GM13976 (cell line): Measurements from ENCODE around the gene MBOAT7.
"Not testable (repeated sequence)": the region's sequence is repeated elsewhere in the genome, so short reads cannot be mapped to it uniquely, and the experiment has no call there.

ENCODE experiments used
- DNase-seq: peaks from one replicate; pipeline ENCODE4 v3.0.0; 2012; ENCODE audit warnings: low spot score
- in situ Hi-C: fragments of 300-500 bp; cut with MboI; formaldehyde crosslinking; loops from one replicate; pipeline ENCODE4 v1.12.0; 2022; ENCODE audit warnings: low sequenced_read_pairs, mixed read lengths, inconsistent platforms; ENCODE audit not compliant: unreplicated experiment
- TF ChIP-seq, protein P1 (sequence below): IDR thresholded peaks from 2 replicates; pipeline ENCODE4 v1.5.1; 2012; ENCODE audit warnings: borderline replicate concordance, mild to moderate bottlenecking; ENCODE audit not compliant: insufficient read depth; ENCODE audit errors: extremely low read depth, missing control alignments, control extremely low read depth

MBOAT7 gene

GRCh38 chr19:54172471-54173358 lies 16.7 kb downstream of the MBOAT7 start, which contains the start of gene TMC4:
TMC4 (minus strand) TSS chr19:54173160; CDS start chr19:54173117, 43 bp downstream.
- TF ChIP-seq, protein P1, sequence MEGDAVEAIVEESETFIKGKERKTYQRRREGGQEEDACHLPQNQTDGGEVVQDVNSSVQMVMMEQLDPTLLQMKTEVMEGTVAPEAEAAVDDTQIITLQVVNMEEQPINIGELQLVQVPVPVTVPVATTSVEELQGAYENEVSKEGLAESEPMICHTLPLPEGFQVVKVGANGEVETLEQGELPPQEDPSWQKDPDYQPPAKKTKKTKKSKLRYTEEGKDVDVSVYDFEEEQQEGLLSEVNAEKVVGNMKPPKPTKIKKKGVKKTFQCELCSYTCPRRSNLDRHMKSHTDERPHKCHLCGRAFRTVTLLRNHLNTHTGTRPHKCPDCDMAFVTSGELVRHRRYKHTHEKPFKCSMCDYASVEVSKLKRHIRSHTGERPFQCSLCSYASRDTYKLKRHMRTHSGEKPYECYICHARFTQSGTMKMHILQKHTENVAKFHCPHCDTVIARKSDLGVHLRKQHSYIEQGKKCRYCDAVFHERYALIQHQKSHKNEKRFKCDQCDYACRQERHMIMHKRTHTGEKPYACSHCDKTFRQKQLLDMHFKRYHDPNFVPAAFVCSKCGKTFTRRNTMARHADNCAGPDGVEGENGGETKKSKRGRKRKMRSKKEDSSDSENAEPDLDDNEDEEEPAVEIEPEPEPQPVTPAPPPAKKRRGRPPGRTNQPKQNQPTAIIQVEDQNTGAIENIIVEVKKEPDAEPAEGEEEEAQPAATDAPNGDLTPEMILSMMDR, result no peak
- in situ Hi-C loops, result no loop called here
- DNase-seq, result no peak

DNA sequence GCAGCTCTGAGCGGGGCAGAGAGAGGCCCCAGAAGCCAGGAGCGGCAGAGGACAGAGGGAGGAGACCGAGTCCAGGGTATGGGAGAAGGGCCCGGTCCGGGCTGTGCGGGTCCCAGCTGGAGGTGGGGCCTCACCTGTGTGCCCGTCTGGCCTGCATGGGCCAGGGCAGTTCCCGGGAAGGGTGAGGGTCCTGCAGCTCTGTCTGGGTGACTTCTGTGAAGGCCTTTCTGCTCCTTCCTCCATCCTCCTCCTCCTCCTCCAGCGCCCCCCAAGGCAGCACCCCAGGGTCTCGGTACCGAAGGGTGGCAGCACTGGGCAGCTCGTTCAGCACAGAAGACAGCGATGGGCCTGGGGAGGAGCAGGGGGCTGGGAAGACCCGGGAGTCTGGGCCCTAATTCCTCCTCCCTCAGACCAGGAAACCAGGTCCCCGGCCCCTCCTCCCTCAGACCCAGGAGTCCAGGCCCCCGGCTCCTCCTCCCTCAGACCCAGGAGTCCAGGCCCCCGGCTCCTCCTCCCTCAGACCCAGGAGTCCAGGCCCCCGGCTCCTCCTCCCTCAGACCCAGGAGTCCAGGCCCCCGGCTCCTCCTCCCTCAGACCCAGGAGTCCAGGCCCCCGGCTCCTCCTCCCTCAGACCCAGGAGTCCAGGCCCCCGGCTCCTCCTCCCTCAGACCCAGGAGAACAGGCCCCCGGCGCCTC lies 17.5 kb downstream of the MBOAT7 start:
- in situ Hi-C loops, DNase-seq: not testable (repeated sequence)

- DNase-seq, result no peak
- TF ChIP-seq, protein P1, result no peak
- in situ Hi-C loops, result loop anchor here (10.0 kb wide), 1 partner anchor 66 kb away; no protein-coding TSS in a partner anchor
Measured at GRCh38 chr19:54169149-54169740, 20.1 kb downstream of the MBOAT7 start.

DNA sequence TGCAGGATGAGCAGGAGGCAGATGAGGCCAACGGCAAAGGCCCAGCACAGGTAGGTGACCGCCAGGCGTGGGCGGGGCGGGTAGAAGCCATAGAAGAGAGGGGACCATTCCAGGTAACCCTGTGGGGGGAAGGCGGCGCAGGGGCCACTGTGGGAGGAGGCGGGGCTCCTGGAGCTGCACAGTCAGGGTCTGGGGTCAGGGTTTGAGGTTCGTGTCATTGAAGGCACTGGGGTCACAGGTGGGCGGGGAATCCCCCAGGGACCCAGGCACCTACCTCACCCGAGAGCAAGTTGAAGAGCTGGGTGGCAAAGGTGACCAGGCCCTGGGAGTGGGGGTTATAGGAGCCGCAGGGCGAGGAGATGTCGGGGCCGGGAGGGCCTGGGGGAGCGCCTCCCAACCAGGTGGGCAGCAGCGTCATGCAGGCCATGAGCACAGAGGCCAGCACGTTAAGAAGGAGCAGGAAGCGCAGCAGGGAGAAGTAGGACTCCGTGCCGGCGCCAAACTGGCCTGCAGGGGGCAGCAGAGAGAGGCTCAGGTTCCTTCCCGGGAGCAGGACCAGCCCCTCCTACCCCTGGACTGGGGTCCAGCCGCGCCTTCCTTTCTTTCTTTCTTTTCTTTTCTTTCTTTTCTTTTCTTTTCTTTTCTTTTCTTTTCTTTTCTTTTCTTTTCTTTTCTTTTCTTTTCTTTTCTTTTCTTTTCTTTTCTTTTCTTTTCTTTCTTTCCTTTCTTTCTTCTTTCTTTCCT lies 21.0 kb downstream of the MBOAT7 start:
- in situ Hi-C loops, result loop anchor here (10.0 kb wide), 1 partner anchor 66 kb away; no protein-coding TSS in a partner anchor
- peak; percentile 93 for DNase-seq
- TF ChIP-seq, protein P1, result peak; percentile 90

- in situ Hi-C loops, result loop anchor here (10.0 kb wide), 1 partner anchor 70 kb away; no protein-coding TSS in a partner anchor
- TF ChIP-seq, protein P1, result no peak
- DNase-seq, result no peak
Measured at GRCh38 chr19:54165222-54165621, 24.2 kb downstream of the MBOAT7 start.

GRCh38 chr19:54164369-54165068 lies 24.9 kb downstream of the MBOAT7 start:
- in situ Hi-C loops, result loop anchor here (10.0 kb wide), 1 partner anchor 70 kb away; no protein-coding TSS in a partner anchor
- peak; percentile 74 for DNase-seq
- TF ChIP-seq, protein P1, result no peak
